ENCODE data around the gene HRC.

Gene HRC

GRCh38 chr19:49135686-49136085 is 19.5 kb downstream of the HRC start:
- Histone ChIP-seq H3K36me3 (peaks cover 45% of the 10 kb centered on the region), H3K4me3 (ENCODE audit: low read depth, low read length) (no peak overlapping the region), H3K9me3 (ENCODE audit: severe bottlenecking) (no peaks in the 10 kb centered on the region), H3K27me3 (ENCODE audit: insufficient read depth, low read depth, severe bottlenecking) (no peaks in the 10 kb centered on the region), H3K27ac (no peak overlapping the region)
- DNase-seq: no peak
- TF ChIP-seq CTCF (IDR thresholded peaks at IDR 0.05; ENCODE audit: low read depth, low read length): no peak

GRCh38 chr19:49133621-49134454 is 21.4 kb downstream of the HRC start:
- no peak overlapping the region for H3K27ac ChIP-seq
- no peak for TF ChIP-seq CTCF (IDR thresholded peaks at IDR 0.05; ENCODE audit: low read depth, low read length)

DNA sequence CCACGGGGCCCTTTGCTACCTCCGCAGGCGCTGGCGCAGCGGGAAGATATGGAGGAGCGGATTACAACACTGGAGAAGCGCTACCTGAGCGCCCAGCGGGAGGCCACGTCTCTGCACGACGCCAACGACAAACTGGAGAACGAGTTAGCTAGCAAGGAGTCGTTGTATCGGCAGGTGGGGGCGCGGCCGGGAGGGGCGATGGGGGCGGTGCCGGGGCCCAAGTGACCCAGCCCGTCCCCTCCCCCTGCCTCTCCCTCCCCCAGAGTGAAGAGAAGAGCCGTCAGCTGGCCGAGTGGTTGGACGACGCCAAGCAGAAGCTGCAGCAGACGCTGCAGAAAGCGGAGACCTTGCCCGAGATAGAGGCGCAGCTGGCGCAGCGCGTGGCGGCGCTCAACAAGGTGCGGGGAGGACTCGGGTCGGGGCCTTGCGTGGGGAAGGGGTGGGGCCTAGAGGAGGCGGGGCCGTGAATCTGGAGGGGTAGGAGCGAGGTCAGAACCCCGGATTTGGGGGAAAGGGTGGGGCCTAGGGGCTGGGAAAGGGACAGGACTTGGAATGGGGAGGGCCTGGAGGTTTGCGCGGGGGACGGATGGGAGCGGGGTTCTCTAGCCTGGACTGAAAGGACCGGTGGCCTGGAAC is 22.1 kb downstream of the HRC start:
- Histone ChIP-seq H3K36me3 (peaks cover 57% of the 10 kb centered on the region), H3K4me3 (ENCODE audit: low read depth, low read length) (no peak overlapping the region), H3K9me3 (ENCODE audit: severe bottlenecking) (no peaks in the 10 kb centered on the region), H3K27me3 (ENCODE audit: insufficient read depth, low read depth, severe bottlenecking) (no peaks in the 10 kb centered on the region), H3K27ac (no peak overlapping the region)
- DNase-seq: no peak
- TF ChIP-seq CTCF (IDR thresholded peaks at IDR 0.05; ENCODE audit: low read depth, low read length): no peak

More at GRCh38 chr19:49133621-49134454, 21.4 kb downstream of the HRC start:
- H3K36me3 ChIP-seq: peaks cover 57% of the 10 kb centered on the region
- no peaks in the 10 kb centered on the region for H3K27me3 ChIP-seq (ENCODE audit: insufficient read depth, low read depth, severe bottlenecking)
- H3K4me3 ChIP-seq (ENCODE audit: low read depth, low read length): no peak overlapping the region
- no peaks in the 10 kb centered on the region for H3K9me3 ChIP-seq (ENCODE audit: severe bottlenecking)
- DNase-seq: no peak

GRCh38 chr19:49130325-49130724 is 24.9 kb downstream of the HRC start:
- no peaks in the 10 kb centered on the region for H3K9me3 ChIP-seq (ENCODE audit: severe bottlenecking)
- TF ChIP-seq CTCF (IDR thresholded peaks at IDR 0.05; ENCODE audit: low read depth, low read length): no peak
- peaks cover 38% of the 10 kb centered on the region for H3K36me3 ChIP-seq
- no peak overlapping the region for H3K27ac ChIP-seq
- H3K27me3 ChIP-seq (ENCODE audit: insufficient read depth, low read depth, severe bottlenecking): no peaks in the 10 kb centered on the region
- no peak overlapping the region for H3K4me3 ChIP-seq (ENCODE audit: low read depth, low read length)
- no peak for DNase-seq

DNA sequence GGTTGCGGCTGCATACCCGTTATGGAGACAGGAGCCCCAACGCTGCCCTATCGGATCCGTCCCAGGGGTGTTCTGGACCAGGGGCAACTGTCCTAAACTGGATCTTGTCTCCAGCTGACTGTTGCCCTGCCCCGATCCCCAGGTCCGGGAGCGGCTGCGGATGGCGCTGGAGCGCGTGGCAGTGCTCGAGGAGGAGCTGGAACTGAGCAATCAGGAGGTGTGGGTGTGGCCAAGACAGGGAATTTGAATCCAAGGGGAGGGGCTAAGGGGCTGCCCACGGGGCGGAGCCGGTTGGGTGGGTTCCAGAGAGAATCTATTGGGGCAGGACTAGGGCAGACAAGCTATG is 26.0 kb downstream of the HRC start:
- TF ChIP-seq CTCF (IDR thresholded peaks at IDR 0.05; ENCODE audit: low read depth, low read length): no peak
- Histone ChIP-seq H3K27ac (no peak overlapping the region), H3K27me3 (ENCODE audit: insufficient read depth, low read depth, severe bottlenecking) (no peaks in the 10 kb centered on the region), H3K9me3 (ENCODE audit: severe bottlenecking) (no peaks in the 10 kb centered on the region), H3K4me3 (ENCODE audit: low read depth, low read length) (no peak overlapping the region), H3K36me3 (peaks cover 26% of the 10 kb centered on the region)
- no peak for DNase-seq
